ENCODE data around the gene HSP90AB1. TPM values are rescaled to one million over a fixed set of nuclear protein-coding genes. Genes with fewer than 3 reads are reported as not detected.

Gene HSP90AB1
- total and polyA plus RNA-seq, 2 experiments from 2014 or later, result 440 to 891 TPM

DNA sequence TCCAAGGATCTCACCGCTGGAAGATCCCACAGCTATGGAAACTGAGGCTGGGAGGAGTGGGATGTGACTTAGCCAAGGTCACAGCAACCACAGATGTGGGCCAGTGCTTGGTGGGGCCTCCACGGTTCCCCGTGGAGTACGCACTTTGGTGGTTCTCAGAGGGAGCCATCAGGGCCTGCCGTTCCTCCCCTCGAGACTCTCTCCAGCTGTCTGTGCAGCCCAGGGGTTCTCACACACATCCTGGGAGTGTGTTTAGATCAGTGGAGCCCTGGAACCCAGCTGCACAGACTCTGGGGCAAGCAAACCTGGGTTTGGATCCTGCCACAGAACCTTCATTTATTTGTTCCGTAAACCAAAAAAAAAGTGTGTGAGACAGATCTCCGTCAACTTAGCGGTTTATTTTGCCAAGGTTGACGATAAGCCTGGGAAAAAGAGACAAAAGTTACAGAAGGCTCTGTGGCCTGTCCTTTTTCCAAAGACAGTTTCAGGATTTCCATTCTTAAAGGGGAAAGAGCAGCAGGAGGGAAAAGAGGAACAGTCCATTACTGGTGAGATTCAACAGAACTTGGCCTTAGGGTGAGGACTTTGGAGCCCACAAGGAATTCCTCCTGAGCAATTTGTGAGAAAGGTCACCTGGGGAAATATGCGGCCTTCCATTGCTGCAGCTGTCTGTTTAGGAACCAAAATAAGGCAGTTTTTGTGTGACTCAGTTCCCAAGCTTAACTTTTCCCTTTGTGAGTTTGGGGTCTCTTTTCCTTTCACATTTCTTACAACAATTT lies 43.7 kb upstream of the HSP90AB1 start:
- no peak for DNase-seq (ENCODE audit: low spot score)
- H3K9me2 ChIP-seq (replicated peaks; ENCODE audit: insufficient read depth), result no peaks in the 10 kb centered on the region
- H3K4me1 ChIP-seq (ENCODE audit: insufficient read depth), result peaks cover 27% of the 10 kb centered on the region
- H3K4me2 ChIP-seq, result peak overlapping the region; percentile 7
- H3K36me3 ChIP-seq (replicated peaks; ENCODE audit: insufficient read depth, low read depth), result no peaks in the 10 kb centered on the region
- TF ChIP-seq EZH2phosphoT487 (IDR thresholded peaks at IDR 0.05; ENCODE audit: low read depth, severe bottlenecking, unreplicated experiment) (no peak), EZH2 (IDR thresholded peaks at IDR 0.05; ENCODE audit: borderline replicate concordance) (no peak)
- TF ChIP-seq, protein P1, sequence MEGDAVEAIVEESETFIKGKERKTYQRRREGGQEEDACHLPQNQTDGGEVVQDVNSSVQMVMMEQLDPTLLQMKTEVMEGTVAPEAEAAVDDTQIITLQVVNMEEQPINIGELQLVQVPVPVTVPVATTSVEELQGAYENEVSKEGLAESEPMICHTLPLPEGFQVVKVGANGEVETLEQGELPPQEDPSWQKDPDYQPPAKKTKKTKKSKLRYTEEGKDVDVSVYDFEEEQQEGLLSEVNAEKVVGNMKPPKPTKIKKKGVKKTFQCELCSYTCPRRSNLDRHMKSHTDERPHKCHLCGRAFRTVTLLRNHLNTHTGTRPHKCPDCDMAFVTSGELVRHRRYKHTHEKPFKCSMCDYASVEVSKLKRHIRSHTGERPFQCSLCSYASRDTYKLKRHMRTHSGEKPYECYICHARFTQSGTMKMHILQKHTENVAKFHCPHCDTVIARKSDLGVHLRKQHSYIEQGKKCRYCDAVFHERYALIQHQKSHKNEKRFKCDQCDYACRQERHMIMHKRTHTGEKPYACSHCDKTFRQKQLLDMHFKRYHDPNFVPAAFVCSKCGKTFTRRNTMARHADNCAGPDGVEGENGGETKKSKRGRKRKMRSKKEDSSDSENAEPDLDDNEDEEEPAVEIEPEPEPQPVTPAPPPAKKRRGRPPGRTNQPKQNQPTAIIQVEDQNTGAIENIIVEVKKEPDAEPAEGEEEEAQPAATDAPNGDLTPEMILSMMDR (IDR thresholded peaks at IDR 0.05; ENCODE audit: poor library complexity), result no peak
- no peak overlapping the region for H3K4me3 ChIP-seq
- H4K20me1 ChIP-seq (ENCODE audit: insufficient read depth, poor library complexity, severe bottlenecking), result no peaks in the 10 kb centered on the region
- no peaks in the 10 kb centered on the region for H3K9me3 ChIP-seq (ENCODE audit: low read depth)
- H3K27me3 ChIP-seq, result no peaks in the 10 kb centered on the region
- H2AFZ ChIP-seq, result no peak overlapping the region
- peak overlapping the region; percentile 68 for H3K27ac ChIP-seq
- no peaks in the 10 kb centered on the region for H3K79me2 ChIP-seq
- WGBS (ENCODE audit: low lambda C conversion rate, missing lambda C conversion rate), result 77% methylated on average over 11 of the region's 11 CpGs

DNA sequence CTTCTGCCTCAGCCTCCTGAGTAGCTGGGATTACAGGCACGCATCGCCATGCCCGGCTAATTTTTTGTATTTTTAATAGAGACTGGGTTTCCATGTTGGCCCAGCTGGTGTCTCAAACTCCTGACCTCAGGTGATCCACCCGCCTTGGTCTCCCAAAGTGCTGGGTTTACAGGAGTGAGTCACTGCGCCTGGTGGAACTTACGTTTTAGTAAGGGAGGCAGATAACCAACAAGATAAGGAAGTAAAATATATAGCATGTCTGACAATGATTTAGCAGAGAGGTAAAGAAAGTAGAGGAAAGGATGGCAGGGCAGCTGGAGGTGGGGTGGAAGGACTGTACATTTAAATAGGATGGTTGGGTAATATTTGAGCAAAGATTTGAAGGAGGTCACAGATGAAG lies 42.9 kb upstream of the HSP90AB1 start:
- no peak overlapping the region for H3K4me3 ChIP-seq
- H2AFZ ChIP-seq, result no peak overlapping the region
- TF ChIP-seq EZH2phosphoT487 (IDR thresholded peaks at IDR 0.05; ENCODE audit: low read depth, severe bottlenecking, unreplicated experiment) (no peak), EZH2 (IDR thresholded peaks at IDR 0.05; ENCODE audit: borderline replicate concordance) (no peak)
- TF ChIP-seq, protein P1 (IDR thresholded peaks at IDR 0.05; ENCODE audit: poor library complexity), result no peak
- no peaks in the 10 kb centered on the region for H4K20me1 ChIP-seq (ENCODE audit: insufficient read depth, poor library complexity, severe bottlenecking)
- WGBS (ENCODE audit: low lambda C conversion rate, missing lambda C conversion rate), result 71% methylated on average over 6 of the region's 6 CpGs
- H3K9me2 ChIP-seq (replicated peaks; ENCODE audit: insufficient read depth), result no peaks in the 10 kb centered on the region
- H3K79me2 ChIP-seq, result no peaks in the 10 kb centered on the region
- no peaks in the 10 kb centered on the region for H3K9me3 ChIP-seq (ENCODE audit: low read depth)
- peak overlapping the region; percentile 7 for H3K4me2 ChIP-seq
- H3K36me3 ChIP-seq (replicated peaks; ENCODE audit: insufficient read depth, low read depth), result no peaks in the 10 kb centered on the region
- H3K4me1 ChIP-seq (ENCODE audit: insufficient read depth), result peaks cover 27% of the 10 kb centered on the region
- H3K27ac ChIP-seq, result peak overlapping the region; percentile 68
- DNase-seq (ENCODE audit: low spot score), result no peak
- H3K27me3 ChIP-seq, result no peaks in the 10 kb centered on the region

DNA sequence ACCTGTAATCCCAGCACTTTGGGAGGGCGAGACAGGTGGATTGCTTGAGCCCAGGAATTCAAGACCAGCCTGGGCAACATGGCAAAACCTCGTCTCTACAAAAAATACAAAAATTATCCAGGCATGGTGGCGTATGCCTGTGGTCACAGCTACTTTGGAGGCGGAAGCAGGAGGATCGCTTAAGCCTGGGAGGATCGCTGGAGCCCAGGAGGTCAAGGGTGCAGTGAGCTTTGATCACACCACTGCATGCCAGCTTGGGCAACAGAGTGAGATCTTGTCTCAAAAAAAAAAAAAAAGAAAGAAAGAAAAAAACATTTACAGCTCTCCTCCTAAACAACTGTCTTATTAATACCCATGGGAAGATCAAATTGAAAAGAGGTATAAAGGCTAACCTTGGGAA lies 38.9 kb upstream of the HSP90AB1 start:
- H4K20me1 ChIP-seq (ENCODE audit: insufficient read depth, poor library complexity, severe bottlenecking), result no peaks in the 10 kb centered on the region
- H2AFZ ChIP-seq, result no peak overlapping the region
- no peak overlapping the region for H3K27ac ChIP-seq
- H3K9me3 ChIP-seq (ENCODE audit: low read depth), result no peaks in the 10 kb centered on the region
- H3K9me2 ChIP-seq (replicated peaks; ENCODE audit: insufficient read depth), result no peaks in the 10 kb centered on the region
- H3K4me1 ChIP-seq (ENCODE audit: insufficient read depth), result peaks cover 9% of the 10 kb centered on the region
- H3K36me3 ChIP-seq (replicated peaks; ENCODE audit: insufficient read depth, low read depth), result no peaks in the 10 kb centered on the region
- DNase-seq (ENCODE audit: low spot score), result no peak
- TF ChIP-seq EZH2phosphoT487 (IDR thresholded peaks at IDR 0.05; ENCODE audit: low read depth, severe bottlenecking, unreplicated experiment) (no peak), EZH2 (IDR thresholded peaks at IDR 0.05; ENCODE audit: borderline replicate concordance) (no peak)
- TF ChIP-seq, protein P1 (IDR thresholded peaks at IDR 0.05; ENCODE audit: poor library complexity), result no peak
- H3K79me2 ChIP-seq, result no peaks in the 10 kb centered on the region
- H3K4me2 ChIP-seq, result no peak overlapping the region
- no peak overlapping the region for H3K4me3 ChIP-seq
- H3K27me3 ChIP-seq, result no peaks in the 10 kb centered on the region
- 93% methylated on average over 6 of the region's 6 CpGs for WGBS (ENCODE audit: low lambda C conversion rate, missing lambda C conversion rate)

Data from hepatocyte (in vitro differentiated cells).